Measurements from ENCODE around the gene ADCK2.
A peak's percentile ranks its signal among the peaks of the same experiment; 100 is the strongest.
"Not testable (repeated sequence)": the region's sequence is repeated elsewhere in the genome, so short reads cannot be mapped to it uniquely, and the experiment has no call there.

Gene ADCK2

DNA sequence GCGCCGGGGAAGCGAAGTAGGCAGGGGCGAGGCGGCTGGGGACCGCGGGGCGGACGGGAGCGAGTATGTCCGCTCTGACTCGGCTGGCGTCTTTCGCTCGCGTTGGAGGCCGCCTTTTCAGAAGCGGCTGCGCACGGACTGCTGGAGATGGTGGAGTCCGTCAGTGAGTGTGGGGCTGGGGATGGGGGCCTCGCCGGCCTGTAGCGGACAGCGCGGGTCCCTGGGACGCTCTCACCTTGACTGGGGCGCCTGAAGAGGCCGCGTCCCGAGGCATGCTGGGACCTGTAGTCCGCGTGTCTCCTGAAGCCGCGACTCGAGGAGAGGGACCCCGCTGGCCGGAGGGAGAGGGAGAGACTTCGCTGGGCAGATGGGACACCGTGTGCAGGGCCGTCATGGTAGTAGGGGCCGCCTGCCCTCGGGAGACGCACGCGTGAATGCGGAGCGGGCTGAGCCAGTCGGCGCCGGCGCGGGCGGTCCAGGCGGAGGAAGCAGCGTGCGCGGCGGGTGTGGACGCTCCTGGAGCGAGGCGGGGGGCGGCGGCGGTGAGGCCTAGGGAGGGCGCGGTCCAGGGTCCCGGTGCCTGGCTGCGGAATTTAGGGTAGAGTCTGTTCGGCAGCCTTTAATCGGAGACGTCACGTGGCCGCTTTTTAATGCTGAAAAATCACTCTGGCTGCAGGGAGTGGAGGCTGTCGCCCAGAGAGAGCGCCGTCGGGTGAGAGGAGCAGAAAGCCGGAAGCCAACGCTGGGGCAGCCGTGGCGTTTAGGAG, 24.1 kb downstream of the ADCK2 start, which contains the start of gene NDUFB2:
TSS of gene NDUFB2 (plus strand) at position 29 of the 767 bp plus-strand sequence. CDS start at position 66, 37 bp downstream.
- peak; percentile 91 for DNase-seq

DNA sequence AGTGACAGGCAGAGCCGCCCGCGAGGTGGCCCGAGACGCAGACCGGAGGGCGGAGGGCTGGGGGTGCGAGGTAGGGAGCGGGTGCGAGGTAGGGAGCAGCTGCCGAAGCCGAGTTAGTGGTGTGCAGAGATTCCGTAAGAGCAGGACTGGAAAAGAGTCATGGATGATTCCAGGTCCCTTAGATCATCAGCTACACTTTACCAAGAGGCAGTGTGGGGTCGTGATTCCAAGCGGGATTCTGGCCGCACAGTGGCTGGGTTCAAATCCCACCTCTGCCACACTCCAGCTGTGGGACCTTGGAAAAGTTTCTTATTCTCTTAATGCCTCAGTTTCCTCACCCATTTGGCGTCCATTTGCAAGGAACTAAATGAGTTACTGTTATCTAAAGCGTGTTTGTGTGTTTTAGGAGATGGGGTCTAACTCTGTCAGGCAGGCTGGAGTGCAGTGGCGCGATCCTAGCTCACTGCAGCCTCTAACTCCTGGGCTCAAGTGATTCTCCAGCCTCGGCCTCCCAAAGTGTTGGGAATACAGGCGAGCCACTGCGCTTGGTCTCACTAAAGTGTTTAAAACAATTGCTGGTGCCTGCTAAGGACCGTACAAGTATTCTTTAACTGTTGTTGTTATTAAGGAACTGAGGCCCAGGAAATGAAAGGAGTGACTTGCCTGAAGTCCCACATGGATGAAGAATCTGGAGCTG, 24.9 kb downstream of the ADCK2 start:
- no peak for DNase-seq

DNA sequence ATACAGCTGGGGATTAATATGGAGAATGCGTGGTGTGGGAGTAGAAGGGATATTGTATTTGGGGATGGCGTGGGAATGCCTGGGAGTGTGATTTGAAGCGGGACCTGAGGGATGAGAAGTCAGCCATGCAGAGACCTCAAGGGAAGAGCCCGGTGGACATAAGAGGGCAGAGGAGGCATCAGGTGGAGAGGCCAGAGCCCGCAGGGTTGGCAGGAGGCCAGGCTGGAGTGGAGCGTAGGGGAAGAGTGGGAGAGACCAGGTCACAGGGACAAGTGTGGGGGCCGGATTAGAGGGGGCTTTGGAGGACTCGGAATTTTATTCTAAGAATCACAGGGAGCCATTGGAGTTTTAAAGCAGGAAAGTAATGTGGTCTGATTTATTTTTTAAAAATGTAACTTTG, 25.7 kb downstream of the ADCK2 start:
- no peak for DNase-seq

DNA sequence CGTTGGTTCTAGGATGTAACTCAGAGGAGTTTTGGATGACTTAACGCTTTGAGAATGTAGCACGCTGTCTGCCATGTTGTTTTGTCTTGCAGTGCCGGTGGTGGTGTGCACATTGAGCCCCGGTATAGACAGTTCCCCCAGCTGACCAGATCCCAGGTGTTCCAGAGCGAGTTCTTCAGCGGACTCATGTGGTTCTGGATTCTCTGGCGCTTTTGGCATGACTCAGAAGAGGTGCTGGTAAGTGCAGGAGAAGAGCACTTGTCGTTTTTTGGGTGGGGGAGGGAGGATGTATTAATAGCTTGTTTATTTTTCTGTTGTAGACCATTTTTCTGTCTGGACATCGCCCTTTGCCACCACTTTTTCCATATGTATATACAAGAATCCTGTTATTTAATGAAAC, 30.0 kb downstream of the ADCK2 start:
- DNase-seq: no peak

DNA sequence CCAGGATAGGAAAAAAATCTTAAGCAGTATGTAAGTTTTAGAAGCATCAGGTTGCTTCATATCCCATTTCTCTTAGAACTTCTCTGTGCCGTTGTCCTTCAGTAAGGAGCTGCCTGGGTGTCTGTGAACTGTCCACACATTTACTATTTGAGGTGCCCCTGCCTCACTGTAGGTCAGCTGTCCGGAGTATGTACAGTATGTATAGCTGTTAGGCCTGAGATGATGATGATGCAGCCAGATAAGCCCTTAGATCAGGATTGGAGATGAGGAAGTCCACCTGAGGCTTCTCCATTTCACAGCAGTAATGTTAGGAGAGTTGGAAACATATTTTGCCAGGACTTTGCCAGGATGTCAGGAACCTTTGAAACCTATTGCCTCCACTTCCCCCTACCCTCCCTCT, 31.5 kb downstream of the ADCK2 start:
- DNase-seq: no peak

DNA sequence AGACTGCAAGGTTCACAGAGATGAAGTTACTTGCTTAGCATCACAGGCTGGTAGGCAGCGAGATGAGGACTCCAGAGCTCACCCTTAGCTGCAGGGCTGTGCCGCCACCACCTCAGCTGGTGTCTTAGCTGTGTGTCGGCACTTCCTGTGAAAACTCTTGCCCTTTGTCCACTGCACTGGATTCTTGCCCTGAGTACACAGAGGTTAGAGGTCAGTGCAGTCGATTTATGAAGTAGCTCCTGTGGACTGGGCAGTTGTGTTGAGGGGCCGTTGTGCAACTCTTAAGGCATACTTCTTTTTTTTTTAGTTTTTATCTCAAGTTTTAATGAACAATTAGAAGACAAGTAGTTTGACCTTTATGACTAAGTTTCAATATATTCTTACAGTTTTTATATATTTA, 34.4 kb downstream of the ADCK2 start:
- DNase-seq: no peak

DNA sequence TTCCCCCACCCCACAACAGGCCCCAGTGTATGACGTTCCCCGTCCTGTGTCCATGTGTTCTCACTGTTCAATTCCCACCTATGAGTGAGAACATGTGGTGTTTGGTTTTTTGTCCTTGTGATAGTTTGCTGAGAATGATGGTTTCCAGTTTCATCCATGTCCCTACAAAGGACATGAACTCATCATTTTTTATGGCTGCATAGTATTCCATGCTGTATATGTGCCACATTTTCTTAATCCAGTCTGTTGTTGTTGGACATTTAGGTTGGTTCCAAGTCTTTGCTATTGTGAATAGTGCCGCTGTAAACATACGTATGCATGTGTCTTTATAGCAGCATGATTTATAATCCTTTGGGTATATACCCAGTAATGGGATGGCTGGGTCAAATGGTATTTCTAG, 36.0 kb downstream of the ADCK2 start:
- not testable (repeated sequence) for DNase-seq

DNA sequence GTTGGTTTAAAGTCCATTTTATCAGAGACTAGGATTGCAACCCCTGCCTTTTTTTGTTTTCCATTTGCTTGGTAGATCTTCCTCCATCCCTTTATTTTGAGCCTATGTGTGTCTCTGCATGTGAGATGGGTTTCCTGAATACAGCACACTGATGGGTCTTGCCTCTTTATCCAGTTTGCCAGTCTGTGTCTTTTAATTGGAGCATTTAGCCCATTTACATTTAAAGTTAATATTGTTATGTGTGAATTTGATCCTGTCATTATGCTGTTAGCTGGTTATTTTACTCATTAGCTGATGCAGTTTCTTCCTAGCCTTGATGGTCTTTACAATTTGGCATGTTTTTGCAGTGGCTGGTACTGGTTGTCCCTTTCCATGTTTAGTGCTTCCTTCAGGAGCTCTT, 39.6 kb downstream of the ADCK2 start:
- DNase-seq: not testable (repeated sequence)

DNA sequence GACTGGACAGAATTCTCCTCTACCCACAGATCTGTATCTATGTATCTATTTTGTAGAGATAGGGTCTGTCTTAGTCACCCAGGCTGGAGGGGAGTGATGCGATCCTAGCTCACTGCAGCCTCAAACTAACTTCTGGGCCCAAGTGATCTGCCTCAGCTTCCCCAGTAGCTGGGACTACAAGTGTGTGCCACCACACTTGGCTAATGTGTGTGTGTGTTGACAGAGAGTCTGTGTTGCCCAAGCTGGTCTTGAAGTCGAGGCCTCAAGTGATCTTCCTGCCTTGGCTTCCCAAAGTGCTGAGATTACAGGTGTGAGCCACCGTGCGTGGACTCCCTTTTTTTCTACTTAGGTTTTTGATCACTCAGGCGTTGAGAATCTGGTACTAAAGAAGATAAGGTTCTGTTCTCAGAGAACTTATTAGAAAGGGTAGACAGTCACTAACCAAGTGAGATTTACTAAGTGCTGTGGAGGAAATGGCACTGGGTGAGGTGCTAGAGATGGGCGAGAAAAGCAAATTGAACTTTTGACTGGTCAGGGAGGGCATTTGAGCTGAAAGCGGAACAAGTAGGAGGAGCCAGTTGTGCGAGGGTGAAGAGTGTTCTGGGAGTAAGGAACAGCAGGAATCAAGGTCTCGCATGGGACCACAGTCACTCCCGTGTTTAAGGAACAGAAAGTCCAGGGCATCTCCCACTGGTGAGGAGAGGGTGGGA, 41.7 kb downstream of the ADCK2 start:
- no peak for DNase-seq

DNA sequence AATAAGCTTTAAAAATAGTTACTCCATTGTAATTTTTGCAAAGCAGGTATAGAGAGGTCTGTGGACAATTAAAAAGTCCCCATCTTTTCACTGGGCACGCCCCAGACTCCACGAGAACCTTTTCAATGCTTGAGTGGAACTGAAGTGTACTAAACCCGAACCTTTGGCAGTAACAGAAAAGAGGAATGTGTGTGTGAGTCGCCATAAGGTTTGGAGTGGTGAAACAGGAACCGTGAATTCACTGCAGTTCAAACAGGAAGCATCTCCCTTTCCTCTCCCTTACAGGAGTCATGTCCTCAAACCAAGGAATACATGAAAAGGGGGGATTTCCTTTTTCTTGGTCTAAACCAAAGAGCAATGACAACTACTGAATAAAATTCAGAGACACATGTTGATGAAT, 47.0 kb downstream of the ADCK2 start:
- DNase-seq: peak; percentile 30

DNA sequence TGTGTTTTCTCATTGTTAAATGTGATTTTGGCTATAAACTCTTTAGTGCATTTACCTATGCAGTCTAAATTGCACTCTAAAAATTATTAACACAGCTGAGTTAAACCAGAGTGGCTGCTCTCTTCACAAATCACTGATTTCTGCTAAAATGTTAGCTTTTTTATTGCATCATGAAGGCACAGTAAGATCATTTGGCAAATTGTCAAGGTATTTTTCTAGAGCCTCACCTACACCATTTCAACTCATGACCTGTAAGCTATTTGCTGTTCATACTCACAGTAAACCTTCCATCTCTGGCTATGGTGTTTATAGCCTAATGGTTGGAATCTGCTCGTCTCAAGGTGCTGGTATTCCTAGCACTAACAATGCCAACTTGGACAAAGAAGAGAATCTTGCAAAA, 49.5 kb downstream of the ADCK2 start:
- DNase-seq: no peak

DNA sequence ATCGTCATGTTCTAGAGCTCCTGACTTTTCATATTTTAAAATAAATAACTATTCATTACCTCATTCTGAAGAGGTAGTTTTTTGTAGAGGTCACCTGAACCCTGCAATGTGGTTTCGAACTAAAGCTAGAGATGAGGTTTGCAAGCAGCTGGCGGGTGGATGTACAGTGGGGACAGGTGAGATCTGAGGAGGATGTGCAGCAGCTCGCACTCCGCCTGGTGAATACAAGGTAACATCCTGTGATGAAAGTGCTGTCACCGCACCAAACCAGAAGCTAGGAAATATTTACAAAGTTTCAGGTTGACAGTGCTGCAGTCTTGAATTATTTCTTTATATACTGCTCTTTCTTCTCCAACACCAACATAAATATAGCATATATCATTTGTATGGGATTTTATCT, 50.3 kb downstream of the ADCK2 start:
- no peak for DNase-seq

DNA sequence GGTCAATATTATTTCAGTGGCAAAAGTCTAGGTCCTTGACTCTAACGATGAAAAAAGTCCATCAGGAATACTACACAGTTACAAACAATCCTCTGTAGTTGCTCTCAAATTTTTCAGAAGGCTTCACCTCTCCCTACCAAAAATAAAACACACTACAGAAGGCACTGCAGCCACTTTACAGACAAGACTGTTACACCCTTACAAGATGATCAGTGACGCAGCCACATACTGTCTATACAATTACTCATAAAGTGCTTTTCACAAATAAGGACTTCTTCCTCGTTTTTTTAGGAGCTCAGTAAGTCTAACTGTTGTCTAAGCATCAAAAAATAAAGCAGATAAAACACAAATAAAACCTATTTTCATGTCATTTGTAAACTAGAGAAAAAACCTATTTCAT, 50.8 kb downstream of the ADCK2 start:
- no peak for DNase-seq

DNA sequence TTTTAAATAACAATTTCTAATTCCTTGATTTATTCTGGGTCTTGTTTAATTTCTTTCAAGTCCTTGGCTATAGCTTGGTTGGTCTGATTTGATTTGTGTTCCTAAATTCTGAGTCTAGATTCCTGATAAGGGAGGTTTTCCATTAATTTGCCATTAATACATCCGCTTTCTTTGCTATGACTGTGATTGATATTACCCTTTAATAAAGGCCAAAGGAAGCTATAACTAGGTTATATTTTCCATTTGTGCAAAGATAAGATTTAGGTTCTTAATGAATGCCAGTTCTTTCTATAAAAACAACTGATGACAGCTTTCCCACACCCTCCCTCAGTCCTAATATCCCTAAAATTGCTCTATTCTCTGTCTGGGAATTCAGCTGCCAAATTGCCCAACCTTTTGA, 52.0 kb downstream of the ADCK2 start:
- no peak for DNase-seq

DNA sequence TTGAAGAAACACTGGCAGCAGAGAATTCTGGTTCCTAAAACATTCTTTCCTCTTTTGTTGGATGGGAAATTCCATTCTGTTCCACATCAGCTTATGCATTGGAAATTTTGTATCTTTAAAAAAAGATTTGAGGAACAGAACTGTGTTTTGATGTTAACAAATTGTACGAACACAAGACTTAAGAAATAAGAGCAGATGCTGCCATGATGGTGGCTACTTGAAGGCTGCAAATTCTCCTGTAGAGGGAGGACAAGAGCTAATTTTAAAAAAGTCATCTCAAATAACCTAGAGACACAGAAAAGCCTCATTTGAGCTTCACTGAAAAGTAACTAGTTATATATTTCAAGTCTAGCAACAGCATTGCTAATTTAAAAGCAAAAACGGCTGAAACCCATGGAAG, 53.5 kb downstream of the ADCK2 start:
- peak; percentile 65 for DNase-seq

DNA sequence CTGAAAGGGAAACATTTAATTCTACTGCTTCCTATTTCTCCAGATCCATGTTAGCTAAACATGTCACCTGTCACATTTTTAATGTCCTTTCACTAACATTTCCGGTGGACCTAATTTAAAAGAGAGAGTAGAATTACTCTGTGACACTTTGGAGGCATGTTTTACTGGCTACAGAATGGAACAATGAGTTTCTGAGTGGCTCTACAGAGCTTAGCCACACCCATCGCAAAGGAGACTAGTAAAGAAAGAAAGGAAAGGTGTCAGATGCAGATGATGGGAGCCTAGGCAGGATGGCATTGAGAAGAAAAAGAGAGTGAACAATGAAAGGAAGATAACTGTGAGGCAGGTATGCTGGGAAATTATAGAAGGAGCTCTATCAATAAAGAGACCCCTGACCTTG, 59.7 kb downstream of the ADCK2 start:
- DNase-seq: no peak

DNA sequence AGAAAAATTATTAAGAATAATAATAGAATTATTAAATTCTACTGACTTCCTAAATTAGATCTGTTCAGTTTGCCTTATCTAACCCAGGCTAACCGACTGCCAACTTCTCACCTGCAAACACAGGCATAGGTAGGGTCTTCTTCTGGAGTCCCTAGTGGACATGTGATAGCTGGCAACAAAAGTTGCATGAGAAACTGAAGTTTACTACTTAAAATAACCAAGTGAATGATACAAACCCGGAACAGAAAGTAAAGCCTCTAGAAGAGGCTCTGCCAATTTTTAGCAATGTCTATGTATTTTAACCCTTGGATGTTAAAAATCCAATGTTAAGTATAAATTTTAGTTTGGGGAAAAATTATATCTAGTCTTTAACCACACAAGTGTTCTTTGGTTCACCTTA, 61.4 kb downstream of the ADCK2 start:
- no peak for DNase-seq

DNA sequence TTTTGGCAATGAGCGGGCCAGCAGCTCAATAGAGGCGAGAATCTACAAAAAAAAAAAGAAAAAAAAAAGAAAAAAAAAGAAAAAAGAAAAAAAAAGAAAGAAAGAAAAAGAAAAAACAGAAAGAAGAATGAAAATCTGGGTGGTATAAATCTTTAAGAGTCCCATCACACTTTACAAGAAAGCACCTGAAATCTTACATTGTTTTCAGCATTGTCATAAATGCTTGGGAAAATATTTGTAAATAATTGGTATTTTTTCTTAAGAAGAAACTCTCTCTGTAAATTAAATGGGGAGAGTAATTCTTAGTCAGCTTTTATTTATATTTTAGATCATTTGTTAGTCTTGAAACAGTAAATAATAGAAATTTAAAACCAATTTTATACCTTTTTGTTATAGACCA, 62.0 kb downstream of the ADCK2 start:
- DNase-seq: no peak

DNA sequence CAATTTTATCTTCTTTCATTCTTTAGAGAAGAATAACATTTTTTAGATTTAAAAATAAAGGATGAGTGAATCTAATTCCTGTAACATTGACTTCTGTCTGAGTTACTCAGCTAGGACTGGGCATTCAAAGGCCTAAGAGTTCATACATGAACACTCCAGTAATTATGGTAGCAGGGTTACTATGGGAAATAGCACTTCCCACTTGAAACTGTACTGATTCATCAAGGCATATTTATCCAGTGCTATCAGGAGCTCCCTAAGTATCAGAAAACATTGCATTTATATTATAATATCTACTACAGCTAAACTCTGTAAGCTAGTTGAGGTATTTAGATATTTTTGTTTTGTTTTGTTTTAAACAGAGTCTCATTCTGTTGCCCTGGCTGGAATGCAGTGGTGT, 65.5 kb downstream of the ADCK2 start:
- DNase-seq: no peak

DNA sequence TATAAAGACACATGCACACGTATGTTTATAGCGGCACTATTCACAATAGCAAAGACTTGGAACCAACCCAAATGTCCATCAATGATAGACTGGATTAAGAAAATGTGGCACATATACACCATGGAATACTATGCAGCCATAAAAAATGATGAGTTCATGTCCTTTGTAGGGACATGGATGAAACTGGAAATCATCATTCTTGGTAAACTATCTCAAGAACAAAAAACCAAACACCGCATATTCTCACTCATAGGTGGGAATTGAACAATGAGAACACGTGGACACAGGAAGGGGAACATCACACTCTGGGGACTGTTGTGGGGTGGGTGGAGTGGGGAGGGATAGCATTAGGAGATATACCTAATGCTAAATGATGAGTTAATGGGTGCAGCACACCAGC, 70.5 kb downstream of the ADCK2 start:
- DNase-seq: not testable (repeated sequence)

DNA sequence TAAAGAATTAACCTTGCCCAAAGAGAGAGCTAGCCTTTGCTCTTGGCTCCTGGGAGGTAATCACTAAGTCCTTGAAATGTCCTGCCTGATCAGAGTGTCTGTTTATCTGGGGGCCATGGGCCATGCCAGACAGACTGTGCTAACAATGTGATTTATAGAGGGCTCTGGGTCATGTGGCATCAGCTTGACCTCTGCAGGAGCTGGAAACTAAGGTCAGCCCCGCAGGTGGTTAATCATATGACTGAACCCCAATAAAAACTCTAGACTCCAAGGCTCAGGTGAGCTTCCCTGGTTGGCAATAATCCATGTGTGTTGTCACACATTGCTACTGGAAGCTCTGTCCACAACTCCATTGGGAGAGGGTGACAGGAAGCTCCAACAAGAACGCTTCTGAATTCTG, 71.3 kb downstream of the ADCK2 start:
- DNase-seq: no peak
